KOPT-K1 (cell line): ENCODE measurements around the gene RASSF4.

ENCODE experiments used
- H3K27ac ChIP-seq: fragments of 200-600 bp; sonication (generic); 2 replicates; pipeline ENCODE4 v1.5.1; 2016; ENCODE audit warnings: antibody characterized with exemption, mild to moderate bottlenecking, low read depth, low read length; ENCODE audit not compliant: poor library complexity, severe bottlenecking
- H3K36me3 ChIP-seq: fragments of 200-600 bp; sonication (generic); 2 replicates; pipeline ENCODE4 v1.5.1; 2017; ENCODE audit warnings: antibody characterized with exemption, mild to moderate bottlenecking, low read length, moderate library complexity; ENCODE audit not compliant: insufficient read depth
- H3K9me3 ChIP-seq: fragments of 200-600 bp; sonication (generic); 2 replicates; pipeline ENCODE4 v1.5.1; 2017; ENCODE audit warnings: antibody characterized with exemption, low read length, mild to moderate bottlenecking; ENCODE audit not compliant: insufficient read depth, poor library complexity, severe bottlenecking

The RASSF4 gene

DNA sequence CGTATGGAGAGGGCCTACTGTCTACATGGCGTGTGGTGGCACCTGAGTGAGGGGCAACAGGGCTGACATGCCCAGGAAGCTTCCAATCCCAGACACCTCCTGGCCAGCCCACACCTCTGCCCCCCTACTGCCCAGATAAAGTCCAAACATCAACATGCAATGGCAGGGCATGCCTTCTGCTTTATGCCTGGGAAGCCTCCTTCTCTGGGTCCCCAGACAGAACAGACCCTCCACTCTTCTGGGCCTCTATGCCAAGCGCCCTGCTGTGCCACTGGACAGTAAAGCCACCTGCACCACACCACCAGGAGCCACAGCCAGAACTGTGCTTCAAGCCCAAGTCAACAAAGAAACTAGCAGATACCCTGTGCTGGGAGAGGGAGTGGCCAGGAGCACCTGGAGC, 36.0 kb upstream of the RASSF4 start:
- Histone ChIP-seq H3K36me3 (no peaks in the 10 kb centered on the region), H3K27ac (no peak overlapping the region), H3K9me3 (no peaks in the 10 kb centered on the region)

DNA sequence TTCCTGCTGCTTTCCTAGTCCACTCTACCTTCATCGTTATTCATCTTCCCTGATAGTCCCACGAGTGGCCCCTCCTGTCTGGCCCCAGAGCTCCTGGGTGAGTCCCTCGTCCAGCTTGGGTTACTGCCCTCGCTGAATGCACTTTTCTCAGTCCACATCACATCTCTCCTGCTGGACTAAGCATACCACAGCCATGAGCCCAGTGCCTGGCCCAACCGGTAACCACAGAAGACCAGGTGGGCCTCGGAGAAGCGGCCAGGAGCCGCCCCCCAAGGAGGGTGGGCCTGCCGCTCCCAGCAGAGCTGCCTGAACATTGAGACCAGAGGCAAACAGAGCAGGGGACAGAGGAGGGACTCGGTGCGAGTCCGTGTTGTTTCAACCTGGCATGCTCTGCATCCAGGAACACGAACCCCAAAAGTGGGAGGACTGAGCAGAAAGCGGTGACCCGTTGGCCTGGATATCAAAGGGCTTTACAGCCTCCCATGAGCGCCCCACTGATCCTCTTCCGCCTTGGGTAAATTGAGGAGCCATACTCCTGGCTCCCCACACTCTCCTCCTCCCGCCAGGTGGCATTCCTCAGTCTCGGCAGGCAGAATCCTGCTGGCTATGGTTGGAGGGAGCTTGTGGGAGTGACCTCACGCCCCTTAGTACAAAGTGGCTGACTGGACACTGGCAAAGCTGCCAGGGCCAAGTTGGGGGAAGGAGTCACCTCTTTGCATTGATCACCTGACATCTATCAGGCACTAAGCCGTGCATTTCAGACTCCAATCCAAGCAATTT, 35.2 kb upstream of the RASSF4 start:
- no peaks in the 10 kb centered on the region for H3K36me3 ChIP-seq
- no peaks in the 10 kb centered on the region for H3K9me3 ChIP-seq
- H3K27ac ChIP-seq, result no peak overlapping the region

DNA sequence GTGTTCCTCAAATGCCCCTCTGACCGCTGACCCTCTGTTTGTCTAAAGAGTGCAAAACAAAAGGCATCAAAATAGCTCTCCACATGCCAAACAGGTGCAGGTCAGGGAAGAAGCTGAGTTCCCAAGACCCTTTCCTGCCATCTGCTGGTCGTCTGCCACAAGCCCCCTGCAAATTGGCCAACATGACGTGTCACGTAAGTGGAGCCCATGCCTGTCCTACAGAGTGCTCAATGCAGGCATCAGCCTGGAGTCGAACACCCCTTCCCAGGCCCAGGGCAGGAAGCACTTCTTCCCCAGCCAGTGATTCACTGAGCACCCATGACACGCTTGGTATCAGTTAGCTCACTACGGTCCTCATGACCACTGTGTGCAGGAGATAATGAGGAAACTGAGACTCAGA, 34.4 kb upstream of the RASSF4 start:
- Histone ChIP-seq H3K9me3 (no peaks in the 10 kb centered on the region), H3K36me3 (no peaks in the 10 kb centered on the region), H3K27ac (no peak overlapping the region)

DNA sequence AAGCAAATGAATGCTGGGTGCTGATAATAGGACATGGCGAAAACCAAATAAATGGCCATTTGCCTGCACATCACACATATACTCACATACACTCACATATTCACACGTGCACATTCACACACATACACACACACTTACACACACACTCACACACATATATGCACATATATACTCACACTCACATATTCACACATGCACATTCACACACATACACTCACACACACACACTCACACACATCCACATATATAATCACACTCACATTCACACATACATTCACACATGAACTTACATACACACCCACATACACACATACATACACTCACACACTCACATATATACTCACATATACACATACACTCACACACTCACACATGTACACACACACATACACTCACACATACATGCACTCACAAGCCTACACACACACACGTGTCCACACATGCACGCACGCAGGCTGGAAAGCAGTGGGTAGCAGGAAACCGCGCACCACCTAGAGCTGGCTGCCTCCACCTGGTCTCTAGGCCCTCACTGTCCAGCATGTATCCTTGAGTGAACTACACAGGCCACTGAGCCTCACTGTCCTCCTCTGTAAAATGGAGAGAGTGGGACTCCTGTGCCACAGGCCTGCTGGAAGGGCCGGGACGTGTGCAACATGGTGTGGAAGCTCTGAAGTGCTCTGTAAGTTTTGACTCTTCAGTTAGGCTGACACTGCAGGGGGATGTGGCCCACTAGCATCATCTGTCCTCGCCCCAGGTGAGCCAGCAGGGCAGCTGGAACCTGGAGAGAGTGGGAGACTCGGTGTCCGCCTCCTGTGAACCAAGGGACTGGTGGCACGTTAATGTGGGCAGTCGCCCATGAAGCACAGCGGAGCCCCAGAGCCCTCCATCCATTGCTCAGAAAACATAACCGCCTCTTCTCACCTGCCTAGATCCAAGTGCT, 33.5 kb upstream of the RASSF4 start:
- H3K27ac ChIP-seq, result no peak overlapping the region
- no peaks in the 10 kb centered on the region for H3K9me3 ChIP-seq
- no peaks in the 10 kb centered on the region for H3K36me3 ChIP-seq

DNA sequence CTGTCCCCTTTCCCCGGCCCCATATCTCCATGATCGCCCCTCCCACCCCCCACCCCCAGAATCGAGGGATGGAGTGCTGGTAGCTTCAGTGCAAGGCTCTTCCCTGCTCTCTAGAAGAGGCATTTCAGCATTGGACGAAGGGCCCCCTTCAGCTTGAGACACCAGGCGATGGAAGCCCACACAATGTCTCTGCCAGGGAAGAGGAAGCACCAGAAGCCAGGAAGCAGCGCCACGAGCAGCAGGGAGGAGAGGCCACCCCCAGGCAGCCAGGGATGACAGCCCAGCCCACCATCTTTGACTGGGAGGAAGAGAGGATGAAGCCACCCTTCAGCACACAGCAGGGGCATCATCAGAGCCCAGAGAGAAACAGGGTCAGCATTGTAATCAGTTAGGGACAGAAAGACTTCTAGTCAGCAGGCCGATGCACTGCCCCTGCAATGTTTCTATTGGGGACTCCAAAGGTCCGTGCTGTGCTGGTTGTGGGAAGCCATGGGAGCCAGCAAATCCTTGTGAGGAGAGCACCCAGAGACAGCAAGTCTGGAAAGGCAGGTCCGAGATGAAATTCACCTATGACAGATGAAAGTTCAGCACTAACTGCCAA, 32.8 kb upstream of the RASSF4 start:
- no peak overlapping the region for H3K27ac ChIP-seq
- H3K36me3 ChIP-seq, result no peaks in the 10 kb centered on the region
- no peaks in the 10 kb centered on the region for H3K9me3 ChIP-seq

DNA sequence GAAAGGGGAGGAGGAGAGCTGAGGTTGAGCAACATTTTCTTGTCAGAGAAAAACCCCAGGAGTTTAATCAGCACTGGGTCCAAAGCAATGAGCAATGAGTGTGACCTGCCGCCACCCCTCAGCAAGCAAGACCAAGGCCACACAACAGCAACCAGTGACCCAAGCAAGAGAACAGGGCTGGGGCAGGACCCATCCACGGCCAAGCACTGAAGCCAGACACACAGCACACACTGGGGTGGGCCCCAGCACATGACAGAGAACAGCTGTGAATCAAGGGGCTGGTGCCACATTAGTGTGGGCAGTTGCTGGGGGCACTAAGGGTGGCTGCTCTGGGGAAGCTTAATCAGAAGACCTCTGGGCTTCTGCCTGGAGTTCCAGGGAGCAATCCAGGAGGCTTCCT, 32.2 kb upstream of the RASSF4 start:
- Histone ChIP-seq H3K27ac (no peak overlapping the region), H3K9me3 (no peaks in the 10 kb centered on the region), H3K36me3 (no peaks in the 10 kb centered on the region)

DNA sequence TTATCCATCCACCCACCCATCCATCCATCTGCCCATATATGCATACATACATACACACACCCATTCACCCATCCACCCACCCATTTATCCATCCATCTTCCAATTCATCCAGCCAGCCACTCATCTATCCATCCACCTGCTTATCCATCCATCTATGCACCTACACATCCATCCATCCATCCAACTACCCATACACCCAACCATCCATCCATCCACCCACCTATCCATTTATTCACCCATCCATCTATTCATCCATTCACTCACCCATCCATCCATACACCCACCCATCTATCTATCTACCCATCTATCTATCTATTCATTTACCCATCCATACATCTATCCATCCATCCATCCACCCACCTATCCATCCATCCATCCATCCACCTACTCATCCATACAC, 31.1 kb upstream of the RASSF4 start:
- Histone ChIP-seq H3K9me3 (no peaks in the 10 kb centered on the region), H3K27ac (no peak overlapping the region), H3K36me3 (no peaks in the 10 kb centered on the region)

DNA sequence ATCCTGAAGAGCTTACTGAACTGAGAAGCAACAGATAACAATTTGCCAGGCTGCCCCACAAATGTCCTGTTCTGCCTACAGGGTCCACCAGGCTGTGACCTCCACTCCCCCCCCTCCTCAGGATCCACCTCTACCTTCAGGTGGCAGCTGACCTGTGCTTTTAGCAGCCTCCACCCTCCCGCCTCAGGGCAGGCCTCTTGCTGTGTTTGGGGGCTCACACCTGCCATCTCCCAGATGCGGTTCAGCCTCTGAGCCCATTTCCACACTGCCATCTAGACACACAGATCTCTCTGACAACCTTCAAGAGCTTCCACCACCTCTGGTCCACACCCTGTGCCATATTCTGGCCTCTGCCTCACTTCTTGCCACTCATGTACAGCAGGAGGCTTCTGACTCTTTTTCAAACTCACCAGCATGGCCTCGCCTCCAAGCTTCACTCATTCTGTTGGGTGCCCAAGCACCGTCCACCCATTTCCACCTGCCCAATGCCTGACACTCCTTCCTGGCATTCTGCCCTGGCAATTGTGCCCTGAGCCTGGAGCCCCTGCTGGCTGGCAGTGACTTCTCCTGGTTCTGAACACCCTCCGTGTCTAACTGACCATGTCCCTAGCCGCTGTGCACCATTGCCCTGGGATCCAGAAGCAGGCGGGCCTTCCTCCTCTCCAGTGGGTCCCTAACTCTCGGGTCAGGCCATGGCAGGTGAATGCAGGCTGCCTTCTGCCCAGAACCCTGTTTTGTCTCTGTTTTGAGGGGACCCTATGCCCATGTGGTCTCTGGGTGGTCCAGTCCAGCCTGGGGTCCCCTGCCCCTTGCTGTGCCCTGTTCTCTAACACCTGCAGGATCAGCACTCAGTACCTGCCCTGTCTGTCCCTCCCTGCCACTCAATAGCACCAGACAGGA, 30.0 kb upstream of the RASSF4 start:
- Histone ChIP-seq H3K27ac (no peak overlapping the region), H3K9me3 (no peaks in the 10 kb centered on the region), H3K36me3 (no peaks in the 10 kb centered on the region)

DNA sequence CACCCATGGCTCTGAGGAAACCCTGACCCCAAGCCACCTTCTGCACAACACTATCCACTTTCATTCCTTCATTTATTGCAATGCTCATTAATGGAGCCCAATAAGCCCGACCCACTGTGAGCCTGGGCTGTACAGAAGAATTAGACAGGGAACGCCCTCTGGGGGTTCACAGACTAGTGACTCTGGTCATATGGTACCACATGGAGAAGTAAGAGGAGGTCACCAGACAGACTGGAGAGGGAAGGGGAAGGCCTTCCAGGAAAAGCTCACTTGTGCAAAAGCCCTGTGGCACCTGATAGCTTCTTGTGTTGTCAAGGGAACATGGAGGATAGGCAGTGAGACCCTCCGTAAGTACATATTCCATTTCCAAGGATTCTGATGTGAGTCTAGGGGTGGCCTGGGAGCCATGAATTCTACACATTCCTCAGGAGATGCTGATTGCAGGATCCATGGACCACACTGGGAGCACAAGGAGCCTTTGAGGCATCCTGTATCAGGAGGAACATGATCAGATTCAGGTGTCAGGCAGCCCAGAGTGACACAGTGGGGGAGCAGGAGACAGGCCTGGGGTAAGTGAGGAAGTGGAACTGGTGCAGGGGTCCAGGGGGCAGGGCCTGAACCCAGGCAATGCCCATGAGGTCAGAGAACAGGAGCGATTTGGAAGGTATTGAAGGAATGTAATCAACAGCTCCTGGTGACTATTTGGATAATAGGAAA, 28.5 kb upstream of the RASSF4 start:
- Histone ChIP-seq H3K9me3 (no peaks in the 10 kb centered on the region), H3K27ac (no peak overlapping the region), H3K36me3 (no peaks in the 10 kb centered on the region)

DNA sequence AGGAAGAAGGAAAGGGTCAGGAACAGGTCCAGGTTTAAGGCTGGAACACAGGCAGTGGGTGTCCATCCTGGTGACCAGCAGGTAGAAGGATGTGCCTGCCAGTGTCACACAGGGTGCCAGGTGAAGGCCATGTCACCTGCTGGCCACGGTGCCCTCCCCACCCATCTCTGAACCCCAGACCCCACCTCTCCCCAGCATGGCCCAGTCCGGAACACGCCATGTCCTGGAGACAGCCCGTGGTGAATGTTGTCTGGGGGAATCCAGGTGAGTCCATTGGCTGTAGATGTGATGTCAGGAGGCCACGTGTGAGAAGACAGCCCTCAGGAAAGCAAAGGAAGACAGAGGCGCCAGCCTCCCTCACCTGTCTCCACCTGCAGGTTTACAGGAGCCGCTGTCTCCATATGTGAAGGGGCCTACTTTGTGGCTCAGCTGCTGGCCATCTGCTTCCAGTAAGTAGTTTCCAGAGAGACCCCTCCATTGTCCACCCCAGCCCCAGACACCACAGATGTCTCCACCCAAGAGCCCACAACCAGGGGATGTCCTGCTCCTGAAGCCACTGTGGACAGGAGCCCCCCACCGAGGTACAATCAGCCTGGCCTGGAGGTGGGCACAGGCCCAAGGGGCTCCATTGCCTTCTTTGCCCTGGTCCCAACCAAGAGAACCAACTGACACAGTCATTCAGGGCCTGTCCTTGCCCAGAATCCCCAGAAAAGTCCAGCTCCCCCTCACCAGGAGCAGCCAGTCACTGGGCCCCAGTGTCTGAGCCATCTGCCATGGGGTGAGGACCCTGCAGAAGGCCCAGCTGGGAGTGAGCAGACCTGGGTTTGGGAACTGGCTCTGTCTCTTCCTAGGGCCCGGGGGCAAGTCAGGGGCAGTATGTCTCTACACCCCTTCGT, 27.7 kb upstream of the RASSF4 start:
- no peaks in the 10 kb centered on the region for H3K9me3 ChIP-seq
- H3K36me3 ChIP-seq, result no peaks in the 10 kb centered on the region
- H3K27ac ChIP-seq, result peak overlapping the region; percentile 64

DNA sequence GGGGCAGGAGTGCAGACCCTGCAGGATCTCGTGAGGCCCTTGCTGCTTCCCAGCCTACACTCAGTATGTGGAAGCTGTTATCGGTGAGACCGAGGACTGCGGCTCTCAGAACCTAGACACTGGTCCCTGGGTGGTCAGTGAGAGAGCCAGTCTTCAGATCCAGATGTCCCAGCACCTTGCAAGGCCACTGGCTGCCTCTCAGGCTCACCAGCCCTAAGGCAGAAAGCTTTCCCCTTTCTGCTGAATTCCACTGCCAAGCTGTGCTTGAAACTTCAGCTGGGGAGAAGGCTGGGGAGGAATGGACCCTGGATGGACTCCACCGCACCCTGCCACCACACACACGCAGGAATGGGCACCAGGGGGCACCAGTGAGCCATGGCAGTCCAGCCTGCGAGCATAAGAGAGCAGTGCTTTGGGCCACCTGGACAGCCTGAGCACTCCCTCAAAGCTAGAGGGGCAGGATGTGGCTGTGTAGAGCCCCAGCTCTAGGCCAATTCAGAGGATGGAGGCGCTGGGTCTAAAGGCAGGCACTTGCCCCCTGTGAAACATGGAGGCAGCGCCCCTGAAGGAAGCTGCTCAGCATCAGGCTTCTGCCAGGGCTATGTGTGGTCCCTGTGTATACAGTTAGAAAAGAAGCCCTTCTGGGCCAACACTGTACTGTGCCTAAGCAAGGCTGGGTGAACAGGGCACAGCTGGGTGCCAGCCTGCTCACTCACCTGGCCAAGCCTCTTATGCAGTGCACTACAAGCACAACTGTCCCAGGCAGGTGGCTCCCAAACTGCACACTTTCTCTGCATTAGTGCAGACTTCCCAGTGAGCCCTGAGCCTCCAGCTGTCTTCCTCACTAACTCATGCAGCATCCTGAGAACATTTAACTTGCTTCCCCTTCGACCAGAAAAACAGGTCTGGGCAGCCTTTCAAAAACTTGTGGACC, 26.8 kb upstream of the RASSF4 start:
- H3K9me3 ChIP-seq, result no peaks in the 10 kb centered on the region
- H3K27ac ChIP-seq, result peak overlapping the region; percentile 64
- no peaks in the 10 kb centered on the region for H3K36me3 ChIP-seq

DNA sequence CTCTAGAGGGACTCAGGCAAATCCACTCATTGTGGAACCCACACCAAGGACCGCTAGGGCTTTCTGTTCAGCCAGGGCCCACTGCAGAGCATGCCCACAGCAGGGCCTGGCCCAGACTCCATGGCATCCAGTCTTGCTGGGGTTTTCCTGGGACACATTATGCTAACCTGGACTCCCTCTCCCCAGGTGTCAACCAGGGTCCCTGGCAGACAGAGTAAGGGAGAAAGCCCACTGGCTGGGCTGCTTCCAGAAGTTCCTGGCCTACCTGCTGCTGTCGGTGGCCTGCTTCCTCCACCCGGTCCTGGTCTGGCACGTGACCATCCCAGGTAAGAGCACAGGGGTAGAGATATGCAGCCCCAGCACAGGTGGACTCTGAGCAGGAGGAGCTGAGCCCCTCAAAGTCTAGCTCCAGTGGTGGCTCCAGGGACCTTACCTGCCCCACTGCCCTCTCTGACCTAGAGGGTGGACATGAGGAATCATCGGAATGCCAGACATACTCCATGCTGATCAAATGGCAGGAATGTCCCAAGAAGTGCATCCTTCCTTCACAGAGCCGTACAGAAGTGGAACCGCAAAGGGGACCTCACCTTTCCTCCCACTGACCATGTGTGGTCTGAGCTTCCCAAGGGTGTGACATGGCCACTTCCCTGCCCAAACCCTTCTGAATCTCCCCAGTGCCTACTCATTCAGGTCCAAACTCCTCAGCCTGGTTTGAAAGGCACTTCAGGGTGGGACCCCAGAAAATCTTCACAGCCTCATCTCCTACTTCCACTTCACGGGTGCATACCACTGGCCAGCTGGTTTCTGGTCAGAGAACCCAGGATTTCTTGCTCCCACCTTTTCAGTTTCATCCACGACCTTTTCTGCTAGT, 25.9 kb upstream of the RASSF4 start:
- H3K27ac ChIP-seq, result peak overlapping the region; percentile 64
- no peaks in the 10 kb centered on the region for H3K9me3 ChIP-seq

More for the DNA sequence above, 25.9 kb upstream of the RASSF4 start:
- H3K36me3 ChIP-seq, result no peaks in the 10 kb centered on the region
